DMS114 treated with DMSO at 0.1 percent for 48 hours (cell line): Measurements from ENCODE around the gene COLGALT1.

Experiments
- DNase-seq: peaks from one replicate; lab custom pipeline; 2025; ENCODE audit not compliant: unreplicated experiment; lab: John Stamatoyannopoulos, UW

Gene COLGALT1

DNA sequence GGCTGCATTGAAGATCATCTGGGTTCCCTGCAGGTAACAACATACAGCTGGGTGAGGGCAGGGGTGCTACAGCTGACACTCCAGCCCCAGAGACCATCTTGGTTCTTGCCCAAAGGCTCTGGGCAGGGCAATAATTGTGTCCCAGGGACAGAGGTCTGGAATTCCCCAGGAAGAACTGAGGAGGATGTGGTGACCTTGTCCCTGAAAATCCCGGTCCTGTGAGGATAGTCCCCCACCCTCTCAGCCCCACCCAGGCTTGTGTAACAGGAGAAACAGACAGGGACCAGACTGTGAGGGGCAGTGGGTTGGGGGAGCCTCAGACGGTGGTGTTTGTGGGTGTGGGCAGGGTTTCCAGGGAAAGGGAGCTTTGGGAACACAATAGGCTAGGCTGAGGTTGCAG lies 63.5 kb downstream of the COLGALT1 start:
- DNase-seq: no peak

GRCh38 chr19:17620696-17621095 lies 65.2 kb downstream of the COLGALT1 start:
- no peak for DNase-seq

GRCh38 chr19:17623224-17623935 lies 67.9 kb downstream of the COLGALT1 start:
- no peak for DNase-seq

- DNase-seq: no peak
These were observed 69.0 kb downstream of the COLGALT1 start for GRCh38 chr19:17624314-17624991.

GRCh38 chr19:17625043-17625442 lies 69.6 kb downstream of the COLGALT1 start:
- DNase-seq: no peak

- DNase-seq: no peak
These were observed 70.5 kb downstream of the COLGALT1 start for GRCh38 chr19:17625980-17626379.

- no peak for DNase-seq
These were observed 71.1 kb downstream of the COLGALT1 start for GRCh38 chr19:17626456-17627015.

DNA sequence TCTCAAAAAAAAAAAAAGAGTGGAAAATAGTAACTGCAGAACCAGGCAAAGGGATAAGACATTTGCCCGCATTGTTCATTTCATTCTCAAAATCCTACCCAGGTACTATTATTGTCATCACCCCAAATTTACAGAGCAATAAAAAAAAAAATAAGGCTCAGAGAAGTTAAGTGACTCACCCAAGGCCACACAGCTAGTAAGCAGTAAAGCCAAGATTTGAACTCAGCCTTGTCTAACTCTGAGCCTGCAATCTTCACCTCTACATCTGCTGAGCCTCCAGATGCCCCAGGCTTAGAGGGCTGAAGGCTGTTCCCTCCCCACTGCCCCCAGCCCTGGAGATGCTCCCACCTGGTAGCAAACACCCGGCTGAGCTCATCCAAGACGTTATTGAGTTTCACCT lies 71.7 kb downstream of the COLGALT1 start:
- DNase-seq: no peak

GRCh38 chr19:17627921-17628320 lies 72.5 kb downstream of the COLGALT1 start:
- no peak for DNase-seq

DNA sequence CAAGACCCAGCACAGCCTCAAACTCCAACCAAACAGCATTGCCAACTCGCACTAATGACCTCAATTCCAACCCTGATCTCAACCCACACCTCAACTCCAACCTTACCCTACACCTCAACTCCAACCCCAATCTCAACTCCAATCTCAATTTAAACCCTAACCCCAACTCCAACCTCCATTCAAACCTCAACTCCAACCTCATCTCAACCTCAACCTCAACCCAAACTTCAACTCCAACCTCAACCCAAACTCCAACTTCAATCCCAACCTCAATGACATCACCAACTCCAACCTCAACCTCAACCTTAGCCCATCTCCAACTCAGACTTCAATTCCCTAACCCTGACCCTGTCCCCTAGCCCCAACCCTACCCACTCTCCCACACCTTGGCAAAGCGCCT lies 74.3 kb downstream of the COLGALT1 start:
- DNase-seq: no peak

- DNase-seq: no peak
These were observed 77.1 kb downstream of the COLGALT1 start for GRCh38 chr19:17632577-17632976.
